CD1c-positive myeloid dendritic cell (primary cell): Measurements from ENCODE around the gene MOG.
"Not testable (repeated sequence)": the region's sequence is repeated elsewhere in the genome, so short reads cannot be mapped to it uniquely, and the experiment has no call there.

Experiments
- DNase-seq: peaks from one replicate; pipeline ENCODE4 v3.0.0-alpha.2; 2016; ENCODE audit errors: extremely low spot score

The MOG gene

GRCh38 chr6:29641430-29642148 lies 15.3 kb upstream of the MOG start:
- no peak for DNase-seq

GRCh38 chr6:29647927-29648642 lies 8.8 kb upstream of the MOG start:
- DNase-seq = peak; percentile 45

GRCh38 chr6:29649701-29650673 lies 6.9 kb upstream of the MOG start:
- DNase-seq = peak; percentile 99

GRCh38 chr6:29651413-29652197 lies 5.3 kb upstream of the MOG start:
- peak; percentile 62 for DNase-seq

GRCh38 chr6:29652198-29652584 lies 4.7 kb upstream of the MOG start:
- no peak for DNase-seq

- peak; percentile 78 for DNase-seq
Measured at GRCh38 chr6:29653452-29654038, 3.3 kb upstream of the MOG start.

- DNase-seq = no peak
Measured at GRCh38 chr6:29655658-29656057, 1.2 kb upstream of the MOG start.

GRCh38 chr6:29656157-29656556 lies 735 bp upstream of the MOG start:
- no peak for DNase-seq

GRCh38 chr6:29661071-29661470 lies 4.2 kb downstream of the MOG start:
- DNase-seq = no peak

GRCh38 chr6:29661502-29662141 lies 4.7 kb downstream of the MOG start:
- not testable (repeated sequence) for DNase-seq

- no peak for DNase-seq
Measured at GRCh38 chr6:29663300-29664042, 6.6 kb downstream of the MOG start.

- peak; percentile 56 for DNase-seq
Measured at GRCh38 chr6:29665942-29666825, 9.3 kb downstream of the MOG start.

- no peak for DNase-seq
Measured at GRCh38 chr6:29666826-29667130, 9.9 kb downstream of the MOG start.

- no peak for DNase-seq
Measured at GRCh38 chr6:29667158-29667557, 10.3 kb downstream of the MOG start.

GRCh38 chr6:29671026-29671425 lies 14.1 kb downstream of the MOG start:
- DNase-seq = no peak

GRCh38 chr6:29672116-29672515 lies 15.2 kb downstream of the MOG start:
- not testable (repeated sequence) for DNase-seq

- no peak for DNase-seq
Measured at GRCh38 chr6:29673161-29673560, 16.3 kb downstream of the MOG start.

- DNase-seq = no peak
Measured at GRCh38 chr6:29674008-29674407, 17.1 kb downstream of the MOG start.

- DNase-seq = no peak
Measured at GRCh38 chr6:29675561-29675960, 18.7 kb downstream of the MOG start.
